HepG2 (cell line): ENCODE results near the gene MAPK8. TPM values are rescaled to one million over a fixed set of nuclear protein-coding genes. Genes with fewer than 3 reads are reported as not detected.

Source experiments
- ATAC-seq: fragments of 200-7000 bp; cut with Tn5 transposase; 3 replicates; pipeline ENCODE4 v1.9.1; 2020; ENCODE audit warnings: mild to moderate bottlenecking, moderate library complexity
- BruUV-seq: library from RNA; stranded (reverse); fragments of 400-500 nt; replicated peaks from 2 replicates; lab custom pipeline; 2021; lab: Mats Ljungman, UMichigan
- CTCF ChIA-PET: fragments of 300-600 bp; formaldehyde crosslinking; extraction: SDS; loops from one replicate; lab custom pipeline; 2021; ENCODE audit warnings: low total read pairs, inconsistent platforms, low intra/inter-chr PET ratio; lab: Yijun Ruan, JAX
- POLR2A ChIA-PET: fragments of 350-600 bp; sonication (Branson Sonifier 250); formaldehyde crosslinking; loops from one replicate; lab custom pipeline; 2020; ENCODE audit warnings: antibody characterized with exemption, inconsistent platforms; lab: Yijun Ruan, JAX
- DNase-seq: peaks from one replicate; pipeline ENCODE4 v3.0.0-alpha.2; 2015; ENCODE audit warnings: low spot score
- FAIRE-seq: peaks from 3 replicates; lab custom pipeline; 2011; peaks lifted over from hg19 to GRCh38; lab: Jason Lieb, UNC
- H2AFZ ChIP-seq: one replicate; pipeline ENCODE4 v1.6.1; 2011; ENCODE audit warnings: low read length, inconsistent platforms
- H3K27ac ChIP-seq: fragments of 300-600 bp; 3 replicates; pipeline ENCODE4 v1.8.0; 2011; ENCODE audit warnings: mixed run types, mild to moderate bottlenecking, mixed read lengths, low read length, inconsistent platforms; ENCODE audit not compliant: insufficient read depth; ENCODE audit errors: extremely low read length
- H3K27me3 ChIP-seq, 2 experiments: fragments of 200-600 bp in 1 of 2; 2 replicates in 1 of 2; 3 replicates in 1 of 2; pipeline versions ENCODE4 v1.6.0 to v1.8.0; 2011; ENCODE audit warnings: low read length in 2 of 2, mild to moderate bottlenecking in 2 of 2, moderate library complexity in 2 of 2, inconsistent platforms in 1 of 2; ENCODE audit not compliant: insufficient read depth in 2 of 2, control insufficient read depth in 1 of 2
- H3K36me3 ChIP-seq, 2 experiments: fragments of 200-600 bp in 1 of 2; replicated peaks in 1 of 2; 2 replicates in 1 of 2; 3 replicates in 1 of 2; pipeline versions ENCODE4 v1.5.1 to v1.8.0; 2011; ENCODE audit warnings: low read length in 2 of 2, inconsistent platforms in 1 of 2; ENCODE audit not compliant: insufficient read depth in 2 of 2, control insufficient read depth in 1 of 2
- H3K4me1 ChIP-seq: 2 replicates; pipeline ENCODE4 v1.5.1; 2012; ENCODE audit warnings: low read length, inconsistent platforms; ENCODE audit not compliant: insufficient read depth
- H3K4me2 ChIP-seq: 2 replicates; pipeline ENCODE4 v1.6.0; 2011; ENCODE audit warnings: low read depth, low read length, inconsistent platforms
- H3K4me3 ChIP-seq, 3 experiments: fragments of 200-600 bp in 1 of 3; sonication (generic), shearing (Covaris generic) in 1 of 3; replicated peaks in 1 of 3; 2 replicates each; pipeline ENCODE4 v1.5.1; 2011 to 2016; ENCODE audit warnings: low read length in 3 of 3, inconsistent platforms in 2 of 3, low read depth in 2 of 3, mild to moderate bottlenecking in 2 of 3, control low read depth in 1 of 3, mixed read lengths in 1 of 3; ENCODE audit not compliant: insufficient read depth in 1 of 3
- H3K79me2 ChIP-seq: one replicate; pipeline ENCODE4 v1.6.1; 2011; ENCODE audit warnings: low read length, inconsistent platforms; ENCODE audit not compliant: insufficient read depth
- H3K9ac ChIP-seq: 2 replicates; pipeline ENCODE4 v1.6.0; 2011; ENCODE audit warnings: mild to moderate bottlenecking, low read depth, low read length, inconsistent platforms; ENCODE audit not compliant: insufficient read depth
- H3K9me3 ChIP-seq: 2 replicates; pipeline ENCODE4 v1.5.1; 2012; ENCODE audit warnings: mild to moderate bottlenecking, low read length
- H4K20me1 ChIP-seq: 2 replicates; pipeline ENCODE4 v1.6.0; 2011; ENCODE audit warnings: inconsistent platforms, mild to moderate bottlenecking, low read length, moderate library complexity; ENCODE audit not compliant: insufficient read depth
- ASH2L ChIP-seq: fragments of 300-600, 200-600 bp; sonication (generic); IDR thresholded peaks from 2 replicates; pipeline ENCODE4 v1.7.0; 2017; ENCODE audit warnings: low read depth, mild to moderate bottlenecking, moderate library complexity, mixed read lengths, low read length; ENCODE audit not compliant: insufficient read length
- FOSL1 ChIP-seq: sonication (generic); formaldehyde crosslinking; IDR thresholded peaks from 2 replicates; pipeline ENCODE4 v1.9.0; 2021; ENCODE audit warnings: missing genetic modification reagents, borderline replicate concordance
- HDAC2 ChIP-seq: sonication (generic); formaldehyde crosslinking; IDR thresholded peaks from 2 replicates; pipeline ENCODE4 v1.4.0; 2020; ENCODE audit warnings: missing genetic modification reagents
- KDM6A ChIP-seq: IDR thresholded peaks from 2 replicates; pipeline ENCODE4 v1.6.1; 2016; ENCODE audit warnings: low read depth
- KLF11 ChIP-seq: IDR thresholded peaks from 2 replicates; pipeline ENCODE4 v1.6.1; 2016; ENCODE audit warnings: missing compliant biosample characterization
- PRPF4 ChIP-seq: fragments of 200-400 bp; formaldehyde crosslinking; IDR thresholded peaks from 2 replicates; pipeline ENCODE4 v1.6.1; 2016; ENCODE audit warnings: low read length, low read depth; ENCODE audit not compliant: poor library complexity, severe bottlenecking
- RBM22 ChIP-seq: fragments of 200-400 bp; formaldehyde crosslinking; optimal IDR thresholded peaks from 2 replicates; pipeline ENCODE3; 2017; ENCODE audit warnings: mild to moderate bottlenecking, low read length, moderate library complexity
- RFXANK ChIP-seq: IDR thresholded peaks from 2 replicates; pipeline ENCODE4 v1.6.1; 2016
- ZNF44 ChIP-seq: sonication (generic); formaldehyde crosslinking; IDR thresholded peaks from 2 replicates; pipeline ENCODE4 v1.5.1; 2020; ENCODE audit warnings: mild to moderate bottlenecking, missing genetic modification reagents
- ZNF564 ChIP-seq: sonication (generic); formaldehyde crosslinking; IDR thresholded peaks from 2 replicates; pipeline ENCODE4 v1.8.1; 2023; ENCODE audit warnings: mild to moderate bottlenecking, missing genetic modification reagents
- WGBS: methylation state at CpG from one replicate; pipeline ENCODE4 v1.1.6; 2017; ENCODE audit warnings: low lambda C conversion rate; 5-methylcytosine and 5-hydroxymethylcytosine counted together
- in situ Hi-C: cut with HindIII; loops from 2 replicates; pipeline ENCODE4 v1.10.0; 2017; ENCODE audit warnings: low pct_unique_long_range_greater_than_20kb; ENCODE audit not compliant: extremely low pct_ligation_motif_present
- intact Hi-C: fragments of 100-400 bp; cut with micrococcal nuclease; formaldehyde crosslinking; loops from one replicate; pipeline ENCODE4 v1.10.0; 2022; ENCODE audit not compliant: unreplicated experiment
- polyA plus RNA-seq, 8 experiments: library from polyadenylated mRNA; depleted of rRNA in 3 of 8; stranded (reverse) in 7 of 8; unstranded in 1 of 8; fragments of >200 nt; fragmentation: Illumina TruSeq in 4 of 8; extraction: Trizol in 4 of 8; gene quantifications; 2 replicates each; pipeline versions ENCODE4 v1.2.1 to v1.2.3, GENCODE V29; 2011 to 2016; ENCODE audit warnings: low read depth in 4 of 8, missing spikeins in 1 of 8, mixed read lengths in 1 of 8; ENCODE audit not compliant: insufficient read depth in 1 of 8
- total RNA-seq, 5 experiments: library from RNA; depleted of rRNA; stranded (reverse); fragments of >200 nt; fragmentation: Illumina TruSeq; extraction: Trizol; gene quantifications; 2 replicates each; pipeline ENCODE4 v1.2.3, GENCODE V29; 2016; ENCODE audit warnings: low read depth in 1 of 5
- TF ChIP-seq, protein P1 (sequence below): sonication (generic); formaldehyde crosslinking; IDR thresholded peaks from 2 replicates; pipeline ENCODE4 v1.4.0; 2020; ENCODE audit warnings: missing genetic modification reagents
- TF ChIP-seq, protein P2 (sequence below): sonication (generic); formaldehyde crosslinking; IDR thresholded peaks from 2 replicates; pipeline ENCODE4 v1.4.0; 2020; ENCODE audit warnings: missing genetic modification reagents, borderline replicate concordance
- TF ChIP-seq, protein P3 (sequence below): IDR thresholded peaks from 2 replicates; pipeline ENCODE4 v1.6.1; 2012; ENCODE audit warnings: inconsistent platforms

Gene MAPK8
- total and polyA plus RNA-seq, 2 of the 13 experiments (the other 11 are each of a cell fraction or from before 2014, with no cell fraction given) = 41.6 to 47.3 TPM

DNA sequence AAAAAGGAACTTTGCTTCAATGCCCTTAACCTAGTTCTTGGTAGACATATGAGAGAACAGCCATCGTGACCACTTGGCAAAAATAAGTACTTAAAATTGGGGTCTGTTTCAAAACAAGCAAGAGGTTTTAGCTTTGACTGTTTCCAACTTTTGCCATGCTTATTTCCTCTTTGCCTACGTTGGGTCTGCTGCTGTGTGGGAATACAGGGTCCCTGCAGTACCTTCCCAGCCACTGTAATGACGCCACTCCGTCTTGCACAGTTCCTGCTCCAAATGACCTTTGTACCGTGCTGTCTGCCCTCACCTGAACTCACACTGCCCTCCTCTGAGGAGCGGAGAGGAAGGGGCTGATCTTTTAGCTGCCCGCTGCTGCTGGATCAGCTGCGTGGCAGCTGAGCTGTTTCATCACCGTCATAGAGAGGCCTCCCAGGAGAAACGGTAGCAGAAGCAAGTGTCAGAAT is 133.1 kb downstream of the MAPK8 start (continued):
- TF ChIP-seq, protein P1, sequence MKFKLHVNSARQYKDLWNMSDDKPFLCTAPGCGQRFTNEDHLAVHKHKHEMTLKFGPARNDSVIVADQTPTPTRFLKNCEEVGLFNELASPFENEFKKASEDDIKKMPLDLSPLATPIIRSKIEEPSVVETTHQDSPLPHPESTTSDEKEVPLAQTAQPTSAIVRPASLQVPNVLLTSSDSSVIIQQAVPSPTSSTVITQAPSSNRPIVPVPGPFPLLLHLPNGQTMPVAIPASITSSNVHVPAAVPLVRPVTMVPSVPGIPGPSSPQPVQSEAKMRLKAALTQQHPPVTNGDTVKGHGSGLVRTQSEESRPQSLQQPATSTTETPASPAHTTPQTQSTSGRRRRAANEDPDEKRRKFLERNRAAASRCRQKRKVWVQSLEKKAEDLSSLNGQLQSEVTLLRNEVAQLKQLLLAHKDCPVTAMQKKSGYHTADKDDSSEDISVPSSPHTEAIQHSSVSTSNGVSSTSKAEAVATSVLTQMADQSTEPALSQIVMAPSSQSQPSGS (CRISPR knock-in tag) = 0 out of 2 replicates have a peak, but pooled peaks have one; percentile 29
- no peak for TF ChIP-seq ZNF44
- peak; percentile 86 for TF ChIP-seq RBM22
- TF ChIP-seq, protein P2, sequence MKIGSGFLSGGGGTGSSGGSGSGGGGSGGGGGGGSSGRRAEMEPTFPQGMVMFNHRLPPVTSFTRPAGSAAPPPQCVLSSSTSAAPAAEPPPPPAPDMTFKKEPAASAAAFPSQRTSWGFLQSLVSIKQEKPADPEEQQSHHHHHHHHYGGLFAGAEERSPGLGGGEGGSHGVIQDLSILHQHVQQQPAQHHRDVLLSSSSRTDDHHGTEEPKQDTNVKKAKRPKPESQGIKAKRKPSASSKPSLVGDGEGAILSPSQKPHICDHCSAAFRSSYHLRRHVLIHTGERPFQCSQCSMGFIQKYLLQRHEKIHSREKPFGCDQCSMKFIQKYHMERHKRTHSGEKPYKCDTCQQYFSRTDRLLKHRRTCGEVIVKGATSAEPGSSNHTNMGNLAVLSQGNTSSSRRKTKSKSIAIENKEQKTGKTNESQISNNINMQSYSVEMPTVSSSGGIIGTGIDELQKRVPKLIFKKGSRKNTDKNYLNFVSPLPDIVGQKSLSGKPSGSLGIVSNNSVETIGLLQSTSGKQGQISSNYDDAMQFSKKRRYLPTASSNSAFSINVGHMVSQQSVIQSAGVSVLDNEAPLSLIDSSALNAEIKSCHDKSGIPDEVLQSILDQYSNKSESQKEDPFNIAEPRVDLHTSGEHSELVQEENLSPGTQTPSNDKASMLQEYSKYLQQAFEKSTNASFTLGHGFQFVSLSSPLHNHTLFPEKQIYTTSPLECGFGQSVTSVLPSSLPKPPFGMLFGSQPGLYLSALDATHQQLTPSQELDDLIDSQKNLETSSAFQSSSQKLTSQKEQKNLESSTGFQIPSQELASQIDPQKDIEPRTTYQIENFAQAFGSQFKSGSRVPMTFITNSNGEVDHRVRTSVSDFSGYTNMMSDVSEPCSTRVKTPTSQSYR (CRISPR knock-in tag) = no peak
- TF ChIP-seq FOSL1 (CRISPR knock-in tag) = no peak
- peak; percentile 28; the same call in 1 of the 2 replicates for TF ChIP-seq KDM6A (CRISPR knock-in tag)
- no peak for TF ChIP-seq RFXANK (CRISPR knock-in tag)
- TF ChIP-seq HDAC2 (CRISPR knock-in tag) = peak; percentile 45; the same call in 1 of the 2 replicates

DNA sequence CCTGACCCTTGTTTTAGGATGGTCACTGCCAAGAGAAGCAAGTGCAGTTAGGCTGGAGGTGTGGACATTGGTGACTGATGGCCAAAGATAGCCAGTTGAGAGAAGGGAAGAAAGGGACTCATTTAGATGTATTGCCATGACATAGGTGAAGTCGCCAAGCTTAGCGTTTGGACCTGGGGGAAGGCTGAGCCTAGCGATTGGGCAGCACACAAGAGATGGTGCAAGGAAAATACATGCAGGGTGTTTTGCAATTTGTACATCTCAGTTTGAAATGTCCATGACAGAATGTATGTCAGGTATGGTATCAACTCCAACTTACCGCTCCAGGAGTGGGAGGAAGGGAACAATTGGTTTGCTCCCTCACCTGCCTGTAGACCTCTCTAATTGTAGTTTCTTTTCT is 134.3 kb downstream of the MAPK8 start:
- Histone ChIP-seq H4K20me1 (no peaks in the 10 kb centered on the region), H3K4me1 (peaks cover 19% of the 10 kb centered on the region), H3K27ac (no peak overlapping the region), H3K27me3 (no peaks in the 10 kb centered on the region), H3K36me3 (no peaks in the 10 kb centered on the region; a peak in 1 of 5 replicates), H3K9ac (no peak overlapping the region), H3K79me2 (no peaks in the 10 kb centered on the region), H3K4me2 (no peak overlapping the region), H2AFZ (no peak overlapping the region), H3K9me3 (no peaks in the 10 kb centered on the region), H3K4me3 (no peak overlapping the region)
- DNase-seq (no peak), FAIRE-seq (no peak), ATAC-seq (no peak)
- POLR2A ChIA-PET = no interaction called here
- in situ Hi-C loops (no loop called here), intact Hi-C loops (no loop called here)
- BruUV-seq = no TSS peak
- CTCF ChIA-PET = no interaction called here
- 63% methylated on average over 4 of the region's 4 CpGs for WGBS
- TF ChIP-seq, protein P3, sequence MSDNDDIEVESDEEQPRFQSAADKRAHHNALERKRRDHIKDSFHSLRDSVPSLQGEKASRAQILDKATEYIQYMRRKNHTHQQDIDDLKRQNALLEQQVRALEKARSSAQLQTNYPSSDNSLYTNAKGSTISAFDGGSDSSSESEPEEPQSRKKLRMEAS = no peak
- TF ChIP-seq ASH2L (no peak), ZNF564 (no peak), PRPF4 (no peak), KLF11 (CRISPR knock-in tag) (no peak)
